VCaP (cell line): ENCODE results near the gene STPG1.

Experiments
- H3K27ac ChIP-seq: fragments of 450-650 bp; 2 replicates; pipeline ENCODE4 v1.5.1; 2017
- TF ChIP-seq, protein P1 (sequence below): fragments of 450-650 bp; conservative IDR thresholded peaks from 2 replicates; pipeline ENCODE4 v1.5.1; 2017; ENCODE audit warnings: mild to moderate bottlenecking, moderate library complexity

Gene STPG1

DNA sequence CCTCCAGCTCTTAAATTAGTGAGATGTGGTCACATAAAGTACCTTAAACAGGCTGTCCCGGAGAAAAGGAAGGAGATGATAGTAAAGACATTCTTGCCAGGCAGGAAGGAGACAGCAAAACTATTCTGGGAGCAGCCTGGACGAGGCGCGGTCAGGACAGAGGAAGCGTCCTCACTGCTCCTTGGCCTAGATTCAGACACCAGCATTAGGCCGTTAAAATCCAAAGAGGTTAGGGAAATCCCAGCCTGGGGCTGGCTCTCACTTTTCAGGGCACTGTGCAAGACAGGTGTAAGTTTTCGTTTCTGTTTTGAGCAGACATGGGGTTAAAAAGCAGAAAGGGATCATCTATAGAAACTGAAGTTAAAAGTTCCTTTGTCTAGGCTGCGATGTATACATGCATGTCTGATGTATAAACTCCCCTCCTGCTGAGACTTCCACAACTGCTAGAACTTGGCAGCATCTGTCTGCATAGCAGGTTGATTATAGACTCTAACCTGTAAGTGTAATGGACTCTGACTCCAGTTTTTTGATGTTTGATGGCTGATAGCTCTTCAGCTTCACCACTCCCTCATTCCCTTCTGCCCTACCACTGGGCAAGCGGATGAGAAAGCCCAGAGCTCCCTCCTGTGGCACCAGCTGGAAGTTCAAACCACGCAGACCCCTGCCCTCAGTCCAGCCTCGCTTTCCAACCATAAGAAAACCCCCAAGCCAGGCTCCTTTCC, 21.5 kb downstream of the STPG1 start:
- H3K27ac ChIP-seq = peak overlapping the region; percentile 69
- TF ChIP-seq, protein P1, sequence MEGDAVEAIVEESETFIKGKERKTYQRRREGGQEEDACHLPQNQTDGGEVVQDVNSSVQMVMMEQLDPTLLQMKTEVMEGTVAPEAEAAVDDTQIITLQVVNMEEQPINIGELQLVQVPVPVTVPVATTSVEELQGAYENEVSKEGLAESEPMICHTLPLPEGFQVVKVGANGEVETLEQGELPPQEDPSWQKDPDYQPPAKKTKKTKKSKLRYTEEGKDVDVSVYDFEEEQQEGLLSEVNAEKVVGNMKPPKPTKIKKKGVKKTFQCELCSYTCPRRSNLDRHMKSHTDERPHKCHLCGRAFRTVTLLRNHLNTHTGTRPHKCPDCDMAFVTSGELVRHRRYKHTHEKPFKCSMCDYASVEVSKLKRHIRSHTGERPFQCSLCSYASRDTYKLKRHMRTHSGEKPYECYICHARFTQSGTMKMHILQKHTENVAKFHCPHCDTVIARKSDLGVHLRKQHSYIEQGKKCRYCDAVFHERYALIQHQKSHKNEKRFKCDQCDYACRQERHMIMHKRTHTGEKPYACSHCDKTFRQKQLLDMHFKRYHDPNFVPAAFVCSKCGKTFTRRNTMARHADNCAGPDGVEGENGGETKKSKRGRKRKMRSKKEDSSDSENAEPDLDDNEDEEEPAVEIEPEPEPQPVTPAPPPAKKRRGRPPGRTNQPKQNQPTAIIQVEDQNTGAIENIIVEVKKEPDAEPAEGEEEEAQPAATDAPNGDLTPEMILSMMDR = peak; percentile 89

DNA sequence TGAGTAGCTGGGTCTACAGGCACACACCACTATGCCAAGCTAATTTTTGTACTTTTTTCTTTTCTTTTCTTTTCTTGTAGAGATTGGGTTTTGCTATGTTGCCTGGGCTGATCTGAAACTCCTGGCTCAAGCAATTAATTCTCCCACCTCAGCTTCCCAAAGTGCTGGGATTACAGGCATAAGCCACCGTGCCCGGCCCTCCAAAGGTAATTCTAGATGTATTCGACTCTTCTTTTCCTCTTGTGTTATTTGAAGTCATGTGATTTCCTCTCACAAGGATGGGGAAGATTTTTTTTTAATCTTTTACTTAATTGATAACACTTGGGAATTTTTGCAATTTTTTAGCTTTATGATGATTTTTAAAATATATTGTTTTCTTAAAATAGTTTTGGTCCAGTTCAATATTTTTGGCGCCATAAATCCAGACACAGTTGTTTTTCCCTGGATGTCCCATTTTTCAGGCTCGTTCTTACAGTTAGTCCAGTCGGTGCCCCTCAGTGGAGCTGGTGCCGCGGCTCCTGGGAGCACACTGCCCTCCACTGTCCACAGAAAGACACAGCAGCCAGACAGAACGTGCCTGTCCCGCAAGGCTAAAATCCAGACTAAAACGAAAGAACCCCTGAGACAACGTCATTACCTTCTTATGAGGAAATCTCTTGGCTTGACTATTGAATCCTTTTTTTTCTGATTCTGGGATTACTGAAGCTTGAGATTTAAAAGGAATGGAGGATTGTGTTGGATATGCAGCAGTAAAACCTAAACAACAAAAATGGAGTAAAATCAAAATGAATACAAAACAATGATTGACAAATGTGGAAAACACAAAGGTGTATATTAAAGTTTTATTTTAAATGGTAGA, 22.4 kb downstream of the STPG1 start:
- H3K27ac ChIP-seq = peak overlapping the region; percentile 69

DNA sequence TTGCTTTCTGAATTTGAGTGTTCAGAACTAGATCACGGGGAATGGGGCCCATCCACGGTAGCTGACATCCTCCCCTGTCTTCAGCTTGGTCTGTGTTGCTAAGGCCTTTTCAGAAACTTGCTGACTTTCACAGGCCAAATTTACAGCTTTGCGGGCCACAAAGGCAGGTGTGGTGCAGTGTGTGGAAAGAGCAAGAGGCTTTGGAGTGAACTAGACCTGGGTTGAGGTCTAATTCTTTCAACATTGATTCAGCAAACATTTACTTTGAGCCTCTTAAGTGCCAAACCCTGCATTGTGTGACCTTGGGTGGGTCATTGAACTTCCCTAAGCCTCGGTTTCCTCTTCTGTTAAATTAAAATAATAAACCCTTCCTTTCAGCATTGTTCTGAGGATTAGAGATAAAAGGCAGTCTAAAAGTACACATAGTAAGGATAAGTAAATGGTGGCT, 24.3 kb downstream of the STPG1 start:
- peak overlapping the region; percentile 69 for H3K27ac ChIP-seq
- TF ChIP-seq, protein P1 = no peak

More for the DNA sequence above, 22.4 kb downstream of the STPG1 start:
- TF ChIP-seq, protein P1 = peak; percentile 97

DNA sequence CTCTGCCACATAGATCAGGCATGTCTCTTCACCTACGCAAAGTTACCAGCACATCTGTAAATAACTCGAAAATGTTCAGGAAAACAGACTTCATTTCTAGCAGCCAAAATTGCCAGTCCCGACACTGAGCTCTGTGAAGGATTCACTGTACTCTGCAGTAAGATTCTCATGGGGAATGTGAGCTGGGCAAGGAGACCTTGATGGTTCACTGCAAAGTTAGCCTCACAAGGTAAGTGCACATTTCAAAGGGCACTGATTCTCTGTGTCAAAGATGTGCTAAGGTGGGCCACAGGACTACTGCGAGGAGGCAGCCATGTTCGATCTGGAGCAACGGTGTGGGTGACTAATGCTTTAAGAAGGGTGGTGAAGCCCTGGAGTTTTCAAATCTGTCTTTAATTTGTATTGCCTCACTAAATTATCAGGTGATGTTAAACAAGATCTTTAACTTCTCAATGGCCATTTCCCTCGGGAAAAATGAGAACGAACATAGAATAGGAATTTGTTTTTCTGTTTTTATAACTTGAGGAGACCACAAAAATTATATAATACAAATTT, 25.2 kb downstream of the STPG1 start:
- peak overlapping the region; percentile 69 for H3K27ac ChIP-seq
- TF ChIP-seq, protein P1 = no peak

DNA sequence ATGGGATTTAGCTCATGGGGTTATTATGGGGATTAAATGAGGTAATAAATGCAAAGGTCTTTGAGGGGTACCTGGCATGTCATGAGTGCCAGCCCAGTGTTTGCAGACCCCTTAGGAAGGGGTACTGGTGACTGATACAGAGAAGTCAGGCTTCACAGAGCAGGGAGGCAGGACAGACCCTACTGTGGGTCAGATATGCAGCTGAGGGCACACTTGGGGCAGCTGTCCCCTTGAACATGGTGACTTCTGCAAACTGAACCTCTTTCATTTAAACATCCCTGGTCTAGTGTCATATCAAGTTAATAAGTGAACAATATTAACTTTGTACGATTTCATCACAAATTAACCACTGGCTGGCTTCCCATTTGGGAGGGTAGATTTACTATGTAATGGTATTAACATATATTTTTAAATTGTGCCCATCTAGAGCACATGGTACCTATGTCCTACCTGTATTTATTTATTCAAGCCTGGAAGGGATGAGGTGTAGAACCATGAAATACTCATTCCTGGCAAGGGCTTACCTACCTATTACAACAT, 25.9 kb downstream of the STPG1 start:
- peak overlapping the region; percentile 69; the same call in 1 of the 2 replicates for H3K27ac ChIP-seq
- TF ChIP-seq, protein P1 = no peak

DNA sequence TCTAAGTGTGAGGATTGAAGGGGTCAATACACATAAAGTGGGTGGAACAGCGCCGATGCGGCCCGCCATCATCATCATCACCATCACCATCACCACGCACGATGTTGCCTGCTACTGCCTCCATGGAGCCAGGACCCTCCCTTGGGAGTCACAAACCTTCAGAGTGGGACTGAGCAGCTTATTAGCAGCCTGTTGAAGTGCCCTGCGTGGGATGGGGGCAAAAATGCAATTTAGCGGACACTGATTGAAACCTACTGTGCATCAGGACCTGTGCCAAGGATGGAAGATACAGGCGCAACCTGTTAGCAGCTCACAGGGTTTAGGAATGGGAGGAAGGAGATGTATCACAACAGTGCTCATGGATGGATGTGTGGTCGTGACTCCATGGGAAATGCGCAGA, 26.7 kb downstream of the STPG1 start:
- TF ChIP-seq, protein P1 = no peak
- H3K27ac ChIP-seq = no peak overlapping the region

DNA sequence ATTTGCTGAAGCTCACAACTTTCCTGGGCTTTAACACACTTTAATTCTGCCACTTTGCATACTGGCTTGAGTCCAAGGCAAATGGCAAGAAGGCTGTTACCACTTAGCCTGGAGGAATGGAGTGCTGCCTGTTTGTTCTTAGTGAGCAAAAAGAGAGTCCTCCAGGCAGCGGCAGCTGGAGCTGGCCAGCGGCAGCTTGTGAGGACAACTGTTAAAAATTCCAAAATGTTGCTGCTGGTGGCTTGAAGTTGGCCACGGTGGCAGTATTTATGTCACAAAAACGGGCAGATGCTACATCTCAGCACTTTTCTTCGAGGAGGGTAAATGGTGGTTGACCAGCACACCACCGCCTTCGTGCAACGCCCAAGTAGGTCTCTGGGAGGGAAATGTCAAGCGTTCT, 27.3 kb downstream of the STPG1 start:
- peak overlapping the region; percentile 36; the same call in 1 of the 2 replicates for H3K27ac ChIP-seq
- TF ChIP-seq, protein P1 = no peak
